ENCODE data around the gene PARVB.

DNA sequence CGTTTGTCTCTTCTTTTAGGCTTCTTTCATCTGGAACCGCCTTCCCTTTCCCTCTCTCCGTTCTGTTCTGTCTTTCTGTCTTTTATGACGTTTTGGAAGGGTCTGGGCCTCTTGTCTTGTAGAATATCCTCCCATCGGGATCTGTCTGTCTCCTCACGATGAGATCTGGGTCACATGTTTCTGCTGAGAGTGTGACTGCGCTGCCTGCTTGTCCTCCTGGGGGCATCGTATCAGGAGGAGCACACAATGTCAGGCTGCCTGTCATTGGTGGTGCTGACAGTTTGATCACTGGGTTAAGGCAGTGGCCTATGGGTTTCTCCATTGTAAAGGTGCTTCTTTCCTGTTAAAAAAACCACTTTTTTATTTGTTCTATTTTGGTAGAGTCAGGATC lies 96.2 kb downstream of the PARVB start:
- TF ChIP-seq, protein P1, sequence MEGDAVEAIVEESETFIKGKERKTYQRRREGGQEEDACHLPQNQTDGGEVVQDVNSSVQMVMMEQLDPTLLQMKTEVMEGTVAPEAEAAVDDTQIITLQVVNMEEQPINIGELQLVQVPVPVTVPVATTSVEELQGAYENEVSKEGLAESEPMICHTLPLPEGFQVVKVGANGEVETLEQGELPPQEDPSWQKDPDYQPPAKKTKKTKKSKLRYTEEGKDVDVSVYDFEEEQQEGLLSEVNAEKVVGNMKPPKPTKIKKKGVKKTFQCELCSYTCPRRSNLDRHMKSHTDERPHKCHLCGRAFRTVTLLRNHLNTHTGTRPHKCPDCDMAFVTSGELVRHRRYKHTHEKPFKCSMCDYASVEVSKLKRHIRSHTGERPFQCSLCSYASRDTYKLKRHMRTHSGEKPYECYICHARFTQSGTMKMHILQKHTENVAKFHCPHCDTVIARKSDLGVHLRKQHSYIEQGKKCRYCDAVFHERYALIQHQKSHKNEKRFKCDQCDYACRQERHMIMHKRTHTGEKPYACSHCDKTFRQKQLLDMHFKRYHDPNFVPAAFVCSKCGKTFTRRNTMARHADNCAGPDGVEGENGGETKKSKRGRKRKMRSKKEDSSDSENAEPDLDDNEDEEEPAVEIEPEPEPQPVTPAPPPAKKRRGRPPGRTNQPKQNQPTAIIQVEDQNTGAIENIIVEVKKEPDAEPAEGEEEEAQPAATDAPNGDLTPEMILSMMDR (conservative IDR thresholded peaks at IDR 0.05; ENCODE audit: low read depth, low read length): no peak
- TF ChIP-seq EZH2 (IDR thresholded peaks at IDR 0.05; ENCODE audit: low read length, unreplicated experiment): no peak

All from PC-3 (cell line).